Fibroblast of lung (primary cell): ENCODE results near the gene CCDC60. TPM values are rescaled to one million over a fixed set of nuclear protein-coding genes. Genes with fewer than 3 reads are reported as not detected.

ENCODE experiments used
- DNase-seq, 2 donors: peaks; one replicate each; pipeline versions ENCODE4 v3.0.0 to v3.0.0-alpha.2; 2010; ENCODE audit warnings: low read depth in 2 of 2
- H2AFZ ChIP-seq: 2 replicates; pipeline ENCODE4 v1.5.1; 2012; ENCODE audit warnings: low read length, control low read depth, inconsistent platforms
- H3K27ac ChIP-seq: 2 replicates; pipeline ENCODE4 v1.5.1; 2011; ENCODE audit warnings: low read length, control low read depth; ENCODE audit not compliant: insufficient read depth
- H3K27me3 ChIP-seq: 2 replicates; pipeline ENCODE4 v1.5.1; 2011; ENCODE audit warnings: mild to moderate bottlenecking, low read length; ENCODE audit not compliant: control insufficient read depth, insufficient read depth
- H3K36me3 ChIP-seq: 2 replicates; pipeline ENCODE4 v1.5.1; 2011; ENCODE audit warnings: low read length; ENCODE audit not compliant: control insufficient read depth, insufficient read depth
- H3K4me1 ChIP-seq: 2 replicates; pipeline ENCODE4 v1.5.1; 2011; ENCODE audit warnings: low read length; ENCODE audit not compliant: control insufficient read depth, insufficient read depth; ENCODE audit errors: extremely low read depth
- H3K4me2 ChIP-seq: 2 replicates; pipeline ENCODE4 v1.5.1; 2011; ENCODE audit warnings: low read length, control low read depth; ENCODE audit not compliant: insufficient read depth; ENCODE audit errors: extremely low read depth
- H3K4me3 ChIP-seq, 4 experiments: fragments of 200-600 bp in 1 of 4; sonication (generic) in 1 of 4; replicated peaks in 1 of 4; 2 replicates each; pipeline ENCODE4 v1.5.1; 2011 to 2016; ENCODE audit warnings: low read length in 4 of 4, low read depth in 3 of 4, mild to moderate bottlenecking in 3 of 4, control low read depth in 2 of 4, inconsistent platforms in 1 of 4, mixed read lengths in 1 of 4; ENCODE audit not compliant: insufficient read depth in 1 of 4; ENCODE audit errors: control extremely low read depth in 1 of 4
- H3K79me2 ChIP-seq: 2 replicates; pipeline ENCODE4 v1.5.1; 2012; ENCODE audit warnings: mild to moderate bottlenecking, low read length, inconsistent platforms; ENCODE audit not compliant: control insufficient read depth, insufficient read depth
- H3K9ac ChIP-seq: 2 replicates; pipeline ENCODE4 v1.5.1; 2011; ENCODE audit warnings: mild to moderate bottlenecking, low read length, control low read depth; ENCODE audit not compliant: insufficient read depth
- H3K9me3 ChIP-seq: 2 replicates; pipeline ENCODE4 v1.5.1; 2012; ENCODE audit warnings: low read depth, low read length; ENCODE audit not compliant: control insufficient read depth, insufficient read depth
- H4K20me1 ChIP-seq: 2 replicates; pipeline ENCODE4 v1.5.1; 2011; ENCODE audit warnings: low read length; ENCODE audit not compliant: control insufficient read depth, insufficient read depth; ENCODE audit errors: extremely low read depth
- EZH2 ChIP-seq: IDR thresholded peaks from 2 replicates; pipeline ENCODE4 v1.5.1; 2012; ENCODE audit warnings: low read length, control low read depth, mild to moderate bottlenecking; ENCODE audit errors: missing control alignments
- polyA plus RNA-seq, 2 donors: library from polyadenylated mRNA; depleted of rRNA in 1 of 2; stranded (reverse) in 1 of 2; unstranded in 1 of 2; fragments of >200 nt; gene quantifications; 2 replicates each; pipeline ENCODE4 v1.2.1, GENCODE V29; 2011 to 2012; ENCODE audit warnings: missing spikeins in 1 of 2
- total RNA-seq: library from RNA; depleted of rRNA; stranded (reverse); fragments of >200 nt; gene quantifications from 2 replicates; pipeline ENCODE4 v1.2.1, GENCODE V29; 2014
- TF ChIP-seq, protein P1 (sequence below), 2 donors: IDR thresholded peaks in 1 of 2; conservative IDR thresholded peaks in 1 of 2; 1 replicate in 1 of 2; 2 replicates in 1 of 2; pipeline ENCODE4 v1.5.1; 2011 to 2012; ENCODE audit warnings: low read length in 2 of 2, control low read depth in 1 of 2, inconsistent platforms in 1 of 2, low read depth in 1 of 2, mild to moderate bottlenecking in 1 of 2

Gene CCDC60
- total and polyA plus RNA-seq, 2 donors (not counting 1 experiment from before 2014, with no cell fraction given), result not detected

DNA sequence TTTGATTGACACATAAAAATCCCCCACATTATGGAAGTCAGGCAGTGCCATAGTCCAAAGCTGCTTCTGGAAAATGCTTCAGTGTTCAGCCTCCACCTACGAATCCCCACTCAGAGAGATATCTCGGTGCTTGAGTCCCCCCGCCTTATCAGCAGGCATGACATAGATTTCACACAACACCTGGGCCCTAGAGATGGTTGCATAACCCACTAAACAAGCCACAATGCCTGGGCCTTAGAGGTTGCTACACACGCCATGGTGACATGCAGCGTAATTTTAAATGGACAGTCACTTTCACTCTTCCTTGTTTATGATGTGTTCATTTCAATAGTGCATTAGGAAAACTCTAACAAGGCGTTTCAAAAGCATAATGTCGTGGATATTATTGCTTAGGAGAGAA is 38.0 kb downstream of the CCDC60 start:
- TF ChIP-seq, protein P1, sequence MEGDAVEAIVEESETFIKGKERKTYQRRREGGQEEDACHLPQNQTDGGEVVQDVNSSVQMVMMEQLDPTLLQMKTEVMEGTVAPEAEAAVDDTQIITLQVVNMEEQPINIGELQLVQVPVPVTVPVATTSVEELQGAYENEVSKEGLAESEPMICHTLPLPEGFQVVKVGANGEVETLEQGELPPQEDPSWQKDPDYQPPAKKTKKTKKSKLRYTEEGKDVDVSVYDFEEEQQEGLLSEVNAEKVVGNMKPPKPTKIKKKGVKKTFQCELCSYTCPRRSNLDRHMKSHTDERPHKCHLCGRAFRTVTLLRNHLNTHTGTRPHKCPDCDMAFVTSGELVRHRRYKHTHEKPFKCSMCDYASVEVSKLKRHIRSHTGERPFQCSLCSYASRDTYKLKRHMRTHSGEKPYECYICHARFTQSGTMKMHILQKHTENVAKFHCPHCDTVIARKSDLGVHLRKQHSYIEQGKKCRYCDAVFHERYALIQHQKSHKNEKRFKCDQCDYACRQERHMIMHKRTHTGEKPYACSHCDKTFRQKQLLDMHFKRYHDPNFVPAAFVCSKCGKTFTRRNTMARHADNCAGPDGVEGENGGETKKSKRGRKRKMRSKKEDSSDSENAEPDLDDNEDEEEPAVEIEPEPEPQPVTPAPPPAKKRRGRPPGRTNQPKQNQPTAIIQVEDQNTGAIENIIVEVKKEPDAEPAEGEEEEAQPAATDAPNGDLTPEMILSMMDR (conservative IDR thresholded peaks at IDR 0.05 in 1 of 2, IDR thresholded peaks at IDR 0.05 in 1 of 2; ENCODE audit: low read depth in 1 of 2, low read length in 2 of 2), result no peak
- no peak for TF ChIP-seq EZH2
- H4K20me1 ChIP-seq, result no peaks in the 10 kb centered on the region
- no peaks in the 10 kb centered on the region for H3K9me3 ChIP-seq
- H3K27me3 ChIP-seq, result no peaks in the 10 kb centered on the region
- H3K27ac ChIP-seq, result no peak overlapping the region
- H3K4me2 ChIP-seq, result no peak overlapping the region
- no peak for DNase-seq
- H3K36me3 ChIP-seq, result no peaks in the 10 kb centered on the region
- no peaks in the 10 kb centered on the region for H3K4me1 ChIP-seq
- no peaks in the 10 kb centered on the region for H3K79me2 ChIP-seq
- H3K9ac ChIP-seq, result no peak overlapping the region
- H3K4me3 ChIP-seq, result no peak overlapping the region
- no peak overlapping the region for H2AFZ ChIP-seq

DNA sequence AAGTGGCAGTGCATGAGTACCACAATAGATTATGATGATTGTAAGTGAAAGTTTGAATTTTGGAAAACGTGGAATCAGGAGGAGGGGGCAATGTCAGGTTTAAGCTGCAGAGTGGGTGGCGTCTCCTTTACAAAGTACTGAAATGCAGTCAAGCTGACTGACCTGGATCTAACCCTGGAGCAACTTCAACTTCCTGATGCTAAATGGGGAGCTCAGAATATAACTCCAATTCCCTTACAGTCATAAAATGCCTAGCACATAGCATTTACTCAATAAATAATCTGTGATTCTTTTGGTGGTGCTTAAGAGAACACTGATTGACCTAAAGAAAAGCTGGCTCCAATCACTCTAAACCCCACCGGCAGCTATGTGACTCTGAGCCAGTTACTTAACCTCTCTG is 38.5 kb downstream of the CCDC60 start:
- no peaks in the 10 kb centered on the region for H3K4me1 ChIP-seq
- no peak overlapping the region for H3K4me2 ChIP-seq
- no peak overlapping the region for H3K4me3 ChIP-seq
- H3K27me3 ChIP-seq, result no peaks in the 10 kb centered on the region
- no peak for TF ChIP-seq EZH2
- TF ChIP-seq, protein P1 (conservative IDR thresholded peaks at IDR 0.05 in 1 of 2, IDR thresholded peaks at IDR 0.05 in 1 of 2; ENCODE audit: low read depth in 1 of 2, low read length in 2 of 2), result no peak
- no peaks in the 10 kb centered on the region for H3K9me3 ChIP-seq
- H3K27ac ChIP-seq, result no peak overlapping the region
- no peaks in the 10 kb centered on the region for H3K79me2 ChIP-seq
- H4K20me1 ChIP-seq, result no peaks in the 10 kb centered on the region
- no peaks in the 10 kb centered on the region for H3K36me3 ChIP-seq
- no peak overlapping the region for H3K9ac ChIP-seq
- no peak for DNase-seq
- H2AFZ ChIP-seq, result no peak overlapping the region

DNA sequence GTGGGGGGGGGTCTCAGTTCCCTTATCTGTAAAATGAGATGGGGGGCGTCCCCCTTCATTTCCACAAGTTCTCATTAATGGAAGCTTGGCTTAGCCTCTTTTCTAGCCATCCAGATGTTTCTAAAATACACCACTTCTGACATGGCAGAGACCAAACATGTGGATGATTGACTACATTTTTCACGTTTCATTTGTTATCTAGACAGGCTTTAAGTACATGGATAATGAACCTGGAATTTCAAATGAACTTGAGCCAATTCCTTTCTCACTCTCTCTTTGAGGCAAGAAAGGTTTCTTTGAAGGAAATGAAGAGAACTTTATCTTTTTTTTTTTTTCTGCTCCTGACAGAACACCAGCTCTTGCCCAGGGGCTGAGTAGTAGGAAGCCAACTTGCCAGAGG is 39.1 kb downstream of the CCDC60 start:
- Histone ChIP-seq H4K20me1 (no peaks in the 10 kb centered on the region), H3K9ac (no peak overlapping the region), H3K27ac (no peak overlapping the region), H3K4me2 (no peak overlapping the region), H2AFZ (no peak overlapping the region), H3K4me1 (no peaks in the 10 kb centered on the region), H3K79me2 (no peaks in the 10 kb centered on the region), H3K4me3 (no peak overlapping the region), H3K36me3 (no peaks in the 10 kb centered on the region), H3K27me3 (no peaks in the 10 kb centered on the region), H3K9me3 (no peaks in the 10 kb centered on the region)
- TF ChIP-seq EZH2, result no peak
- TF ChIP-seq, protein P1 (conservative IDR thresholded peaks at IDR 0.05 in 1 of 2, IDR thresholded peaks at IDR 0.05 in 1 of 2; ENCODE audit: low read depth in 1 of 2, low read length in 2 of 2), result no peak
- no peak for DNase-seq
